ACC112 (cell line): ENCODE results near the gene EMC10.
"Not testable (repeated sequence)": the region's sequence is repeated elsewhere in the genome, so short reads cannot be mapped to it uniquely, and the experiment has no call there.

ENCODE experiments used
- H2AFZ ChIP-seq: fragments of 200-600 bp; sonication (generic); one replicate; pipeline ENCODE4 v1.6.0; 2017; ENCODE audit warnings: antibody characterized with exemption, low read length; ENCODE audit not compliant: unreplicated experiment
- H3K27ac ChIP-seq: fragments of 200-600 bp; sonication (generic); 2 replicates; pipeline ENCODE4 v1.5.1; 2014; ENCODE audit warnings: low read depth, mild to moderate bottlenecking, antibody characterized with exemption, low read length, moderate library complexity
- H3K27me3 ChIP-seq: fragments of 200-600 bp; sonication (generic); 2 replicates; pipeline ENCODE4 v1.6.1; 2014; ENCODE audit warnings: mild to moderate bottlenecking, antibody characterized with exemption, low read length, moderate library complexity, mixed read lengths; ENCODE audit not compliant: insufficient read depth
- H3K36me3 ChIP-seq: fragments of 200-600 bp; sonication (generic); 2 replicates; pipeline ENCODE4 v1.6.1; 2016; ENCODE audit warnings: mild to moderate bottlenecking, antibody characterized with exemption, low read length, moderate library complexity, mixed read lengths; ENCODE audit not compliant: insufficient read depth
- H3K4me1 ChIP-seq: fragments of 200-600 bp; sonication (generic); one replicate; pipeline ENCODE4 v1.6.1; 2016; ENCODE audit warnings: low read length, mixed read lengths; ENCODE audit not compliant: insufficient read depth, unreplicated experiment, control insufficient read depth
- H3K4me3 ChIP-seq: fragments of 200-600 bp; sonication (generic); 2 replicates; pipeline ENCODE4 v1.5.1; 2014; ENCODE audit warnings: mild to moderate bottlenecking, low read depth, low read length
- H3K79me2 ChIP-seq: fragments of 200-600 bp; sonication (generic); one replicate; pipeline ENCODE4 v1.6.0; 2016; ENCODE audit warnings: low read length; ENCODE audit not compliant: control insufficient read depth, unreplicated experiment, insufficient read depth

Gene EMC10

DNA sequence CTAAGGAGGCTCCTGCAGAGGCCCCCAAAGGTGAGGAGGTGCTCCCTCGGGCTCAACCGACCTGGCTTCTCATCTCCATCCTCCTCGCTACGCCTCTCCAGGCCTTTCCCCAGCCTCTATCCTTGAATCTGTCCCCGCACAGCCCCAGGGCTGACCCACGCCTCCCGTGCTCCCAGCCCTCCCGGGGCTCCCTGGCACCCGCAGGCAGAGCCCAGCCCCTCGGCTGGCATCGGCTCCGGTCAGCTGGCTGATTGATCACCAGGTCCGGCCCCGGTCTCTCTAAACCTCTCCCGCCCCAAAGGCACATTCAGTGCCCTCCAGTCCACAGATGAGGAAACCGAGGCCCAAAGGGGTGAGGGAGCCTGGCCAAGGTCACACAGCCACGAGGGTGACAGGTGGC lies 41.1 kb upstream of the EMC10 start:
- H3K27me3 ChIP-seq = peaks cover 22% of the 10 kb centered on the region
- no peaks in the 10 kb centered on the region for H3K4me1 ChIP-seq
- H2AFZ ChIP-seq = no peak overlapping the region
- no peaks in the 10 kb centered on the region for H3K36me3 ChIP-seq
- H3K79me2 ChIP-seq = no peaks in the 10 kb centered on the region
- H3K4me3 ChIP-seq = no peak overlapping the region
- no peak overlapping the region for H3K27ac ChIP-seq

DNA sequence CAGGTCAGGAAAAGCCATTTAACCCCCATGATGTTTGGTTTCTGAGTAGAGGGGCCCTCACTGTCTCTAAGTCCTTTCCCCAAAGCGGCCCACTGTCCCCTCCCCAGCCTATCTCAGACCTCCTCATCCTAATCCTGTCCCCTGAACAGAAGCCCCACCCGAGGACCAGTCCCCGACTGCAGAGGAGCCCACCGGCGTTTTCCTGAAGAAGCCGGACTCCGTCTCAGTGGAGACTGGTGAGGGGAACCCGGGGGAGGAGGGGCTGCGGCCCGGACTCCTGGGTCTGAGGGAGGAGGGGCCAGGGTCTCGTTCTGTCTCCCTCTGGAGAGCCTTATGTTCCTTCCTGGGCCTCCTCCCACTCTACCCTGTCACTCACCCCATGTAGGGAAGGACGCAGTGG lies 40.7 kb upstream of the EMC10 start:
- no peaks in the 10 kb centered on the region for H3K4me1 ChIP-seq
- no peak overlapping the region for H3K4me3 ChIP-seq

DNA sequence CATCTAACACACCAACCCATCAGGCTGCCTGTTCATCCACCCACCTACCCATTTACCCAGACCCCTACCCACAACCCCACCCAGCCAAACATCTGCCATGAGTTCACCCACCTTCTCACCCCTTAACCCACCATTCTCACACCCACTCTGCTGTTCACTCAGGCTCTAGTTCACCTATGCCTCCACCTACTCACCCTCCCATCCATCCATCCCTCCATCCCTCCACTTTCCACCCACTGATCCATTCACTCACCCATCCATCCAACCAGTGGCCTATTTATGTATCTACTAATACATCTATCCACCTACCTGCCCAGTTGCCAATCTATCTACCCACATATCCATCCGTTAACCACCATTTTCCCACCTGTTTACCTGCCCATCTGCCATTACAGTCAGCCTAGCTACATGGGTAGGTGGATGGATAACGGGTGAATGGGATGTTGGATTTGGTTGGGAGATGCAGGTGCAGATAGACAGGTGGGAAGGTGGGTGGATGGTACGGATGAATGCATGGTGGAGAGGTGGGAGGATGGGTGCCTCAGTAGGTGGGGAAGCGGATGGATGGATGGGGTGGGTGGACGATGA lies 38.4 kb upstream of the EMC10 start:
- peaks cover 7% of the 10 kb centered on the region for H3K27me3 ChIP-seq

More for the DNA sequence above, 40.7 kb upstream of the EMC10 start:
- no peak overlapping the region for H2AFZ ChIP-seq
- no peaks in the 10 kb centered on the region for H3K36me3 ChIP-seq
- H3K27me3 ChIP-seq = peaks cover 22% of the 10 kb centered on the region
- H3K27ac ChIP-seq = no peak overlapping the region
- H3K79me2 ChIP-seq = no peaks in the 10 kb centered on the region

DNA sequence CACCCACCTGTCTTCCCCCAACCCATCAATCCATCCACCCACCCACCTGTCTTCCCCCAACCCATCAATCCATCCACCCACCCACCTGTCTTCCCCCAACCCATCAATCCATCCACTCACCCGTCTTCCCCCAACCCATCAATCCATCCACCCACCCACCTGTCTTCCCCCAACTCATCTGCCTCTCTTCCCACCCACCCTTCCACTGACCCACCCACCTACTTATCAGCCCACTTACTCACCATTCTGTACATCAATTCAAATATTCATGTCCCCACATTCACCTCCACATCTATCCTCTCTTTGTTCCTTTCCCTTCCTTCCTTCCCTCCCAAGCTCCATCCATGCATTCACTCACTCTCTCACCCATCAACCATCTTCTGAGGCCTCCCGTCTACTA lies 37.2 kb upstream of the EMC10 start:
- H3K36me3 ChIP-seq, H3K79me2 ChIP-seq, H3K27ac ChIP-seq, H3K27me3 ChIP-seq, H2AFZ ChIP-seq, H3K4me1 ChIP-seq, H3K4me3 ChIP-seq: not testable (repeated sequence)

More for the DNA sequence above, 38.4 kb upstream of the EMC10 start:
- no peak overlapping the region for H3K4me3 ChIP-seq
- H3K79me2 ChIP-seq = no peaks in the 10 kb centered on the region
- H2AFZ ChIP-seq = no peak overlapping the region
- H3K4me1 ChIP-seq = no peaks in the 10 kb centered on the region
- H3K36me3 ChIP-seq = no peaks in the 10 kb centered on the region
- no peak overlapping the region for H3K27ac ChIP-seq

DNA sequence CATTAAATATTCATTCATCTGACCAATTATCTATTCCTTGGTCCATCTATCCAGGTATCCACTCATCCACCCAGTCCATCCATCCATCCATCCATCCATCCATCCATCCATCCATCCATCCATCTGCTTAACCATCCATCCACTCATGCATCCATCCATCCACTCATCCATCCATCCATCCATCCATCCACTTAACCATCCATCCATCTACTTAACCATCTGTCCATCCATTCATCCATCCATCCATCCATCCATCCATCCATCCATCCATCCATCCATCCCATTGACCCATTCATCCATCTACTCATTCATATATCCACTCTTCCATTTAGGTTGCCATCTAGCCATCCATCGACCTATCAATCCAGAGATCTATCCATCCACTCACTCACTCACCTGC lies 32.2 kb upstream of the EMC10 start:
- Histone ChIP-seq H3K36me3 (no peaks in the 10 kb centered on the region), H3K79me2 (no peaks in the 10 kb centered on the region), H3K4me1 (no peaks in the 10 kb centered on the region), H3K27me3 (peaks cover 5% of the 10 kb centered on the region; the same call in 1 of the 2 replicates), H3K4me3 (no peak overlapping the region), H3K27ac (no peak overlapping the region), H2AFZ (no peak overlapping the region)

DNA sequence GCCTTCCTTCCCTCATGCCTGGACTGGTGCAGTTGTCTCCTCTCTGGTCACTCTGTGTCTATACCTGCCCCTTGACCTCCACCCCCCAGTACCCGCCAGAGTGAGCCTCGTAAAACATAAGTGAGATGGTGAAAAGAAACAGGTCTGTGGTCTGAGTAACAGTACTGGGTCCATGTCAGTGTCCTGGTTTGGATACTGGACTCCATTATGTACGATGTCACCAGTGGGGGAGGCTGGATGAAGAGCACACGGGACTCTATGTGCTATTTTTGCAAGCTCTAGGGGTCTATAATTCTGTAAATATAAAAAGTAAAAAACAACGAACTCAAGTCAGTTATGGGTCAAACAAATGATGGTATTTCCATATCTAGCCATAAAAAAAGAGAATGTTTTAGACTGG lies 29.3 kb upstream of the EMC10 start:
- no peak overlapping the region for H2AFZ ChIP-seq
- no peaks in the 10 kb centered on the region for H3K36me3 ChIP-seq
- no peaks in the 10 kb centered on the region for H3K27me3 ChIP-seq
- no peaks in the 10 kb centered on the region for H3K4me1 ChIP-seq
- no peak overlapping the region for H3K27ac ChIP-seq
- no peak overlapping the region for H3K4me3 ChIP-seq
- no peaks in the 10 kb centered on the region for H3K79me2 ChIP-seq

DNA sequence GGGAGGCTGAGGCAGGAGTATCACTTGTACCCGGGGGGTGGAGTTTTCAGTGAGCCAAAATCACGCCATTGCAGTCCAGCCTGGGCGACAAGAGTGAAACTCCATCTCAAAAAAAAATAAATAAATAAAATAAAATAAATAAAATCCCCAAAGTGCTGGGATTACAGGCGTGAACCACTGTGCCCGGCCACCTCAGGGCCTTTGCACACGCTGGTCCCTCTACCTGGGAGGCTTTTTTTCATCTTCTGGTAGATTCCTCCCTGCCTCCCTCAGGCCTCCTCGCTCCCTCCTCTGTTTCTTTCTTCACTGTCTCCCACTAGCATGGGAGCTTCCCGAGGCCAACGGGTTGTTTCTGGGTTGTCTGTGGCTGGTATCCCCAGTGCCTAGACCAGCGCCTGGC lies 28.6 kb upstream of the EMC10 start:
- H2AFZ ChIP-seq = no peak overlapping the region
- H3K27ac ChIP-seq = no peak overlapping the region
- no peaks in the 10 kb centered on the region for H3K79me2 ChIP-seq
- no peaks in the 10 kb centered on the region for H3K27me3 ChIP-seq
- no peaks in the 10 kb centered on the region for H3K36me3 ChIP-seq
- no peaks in the 10 kb centered on the region for H3K4me1 ChIP-seq
- H3K4me3 ChIP-seq = no peak overlapping the region

DNA sequence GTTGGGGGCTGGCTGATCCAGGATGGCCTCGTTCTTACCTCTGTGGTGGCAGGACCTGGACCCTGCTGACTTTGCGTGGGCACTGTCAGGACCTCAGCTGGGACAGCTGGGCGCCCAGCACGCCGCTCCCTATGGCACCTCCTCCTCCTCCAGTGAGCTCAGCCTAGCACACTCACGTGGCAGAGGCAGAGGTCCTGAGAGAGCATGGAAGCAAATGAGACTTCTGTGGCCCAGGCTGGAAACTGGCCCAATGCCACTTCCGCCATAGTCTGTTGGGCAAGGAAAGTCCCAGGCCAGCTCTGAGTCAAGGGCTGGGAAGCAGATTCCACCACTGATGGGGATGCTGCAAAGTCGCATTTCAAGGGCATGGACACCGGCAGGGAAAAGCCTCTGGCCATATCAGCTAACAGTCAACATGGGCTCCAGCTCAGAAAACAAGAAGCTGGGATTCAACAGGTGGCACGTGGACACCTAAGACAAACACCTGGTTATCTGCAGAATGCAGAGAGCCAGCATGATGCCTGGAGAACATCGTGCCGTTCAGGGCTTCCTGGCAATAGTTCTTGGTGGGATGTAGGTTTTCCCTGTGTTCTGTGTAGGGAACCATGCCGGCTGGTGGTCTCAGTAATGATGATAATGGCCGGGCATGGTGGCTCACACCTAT lies 26.9 kb upstream of the EMC10 start:
- H3K27ac ChIP-seq = no peak overlapping the region
- no peak overlapping the region for H2AFZ ChIP-seq
- no peaks in the 10 kb centered on the region for H3K36me3 ChIP-seq
- H3K4me1 ChIP-seq = no peaks in the 10 kb centered on the region
- H3K79me2 ChIP-seq = no peaks in the 10 kb centered on the region
- no peak overlapping the region for H3K4me3 ChIP-seq
- no peaks in the 10 kb centered on the region for H3K27me3 ChIP-seq

DNA sequence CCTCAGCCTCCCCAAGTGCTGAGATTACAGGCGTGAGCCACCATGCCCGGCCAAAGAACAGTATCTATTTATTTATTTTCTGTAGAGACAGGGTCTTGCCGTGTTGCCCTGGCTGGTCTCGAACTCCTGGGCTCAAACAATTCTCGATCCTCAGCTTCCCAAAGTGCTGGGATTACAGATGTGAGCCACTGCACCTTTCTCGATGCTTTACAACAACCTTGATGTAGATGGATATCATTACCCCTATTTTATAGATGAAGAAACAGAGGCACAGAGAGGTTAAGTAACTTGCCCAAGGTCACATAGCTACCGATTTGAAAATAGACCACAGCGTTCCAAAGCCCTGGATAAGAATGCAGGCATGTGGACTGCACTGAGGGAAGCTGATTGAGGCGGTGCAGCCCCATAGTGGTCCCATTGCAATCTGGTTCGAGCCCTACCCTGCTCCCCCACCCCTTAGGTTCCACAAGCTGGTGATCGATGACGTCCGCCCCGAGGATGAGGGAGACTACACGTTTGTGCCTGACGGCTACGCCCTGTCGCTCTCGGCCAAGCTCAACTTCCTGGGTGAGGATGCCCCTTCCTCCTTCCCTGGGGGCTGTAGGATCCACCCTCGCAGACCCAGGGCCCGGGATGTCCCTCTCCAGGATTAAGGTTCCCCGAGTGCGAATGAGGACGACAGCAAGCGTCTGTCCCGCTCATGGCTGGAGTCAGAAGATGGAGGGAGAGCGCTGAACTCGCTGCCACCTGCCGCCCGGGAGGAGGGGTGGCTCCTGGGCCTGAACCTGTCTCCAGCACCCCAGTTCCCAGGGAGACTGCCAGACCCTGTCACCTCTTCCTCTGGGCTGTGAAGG lies 25.7 kb upstream of the EMC10 start:
- H3K27ac ChIP-seq = no peak overlapping the region
- no peak overlapping the region for H2AFZ ChIP-seq
- H3K36me3 ChIP-seq = no peaks in the 10 kb centered on the region
- no peaks in the 10 kb centered on the region for H3K27me3 ChIP-seq
- H3K79me2 ChIP-seq = no peaks in the 10 kb centered on the region
- H3K4me3 ChIP-seq = no peak overlapping the region
- H3K4me1 ChIP-seq = no peaks in the 10 kb centered on the region

DNA sequence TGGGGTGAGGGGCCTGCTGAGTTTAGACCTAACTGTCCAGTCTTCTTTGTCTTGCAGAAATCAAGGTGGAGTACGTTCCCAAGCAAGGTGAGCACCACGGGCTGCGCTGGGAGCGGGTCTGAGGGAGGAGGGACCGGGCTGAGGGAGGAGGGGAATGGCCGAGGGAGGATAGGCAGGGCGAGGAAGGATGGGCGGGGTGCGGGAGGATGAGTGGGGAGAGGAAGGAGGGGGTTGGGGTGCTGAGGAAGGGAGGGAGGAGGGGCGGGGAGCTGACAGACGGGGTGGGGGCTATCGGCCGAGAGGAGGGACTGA lies 25.1 kb upstream of the EMC10 start:
- Histone ChIP-seq H2AFZ (no peak overlapping the region), H3K27ac (no peak overlapping the region), H3K27me3 (no peaks in the 10 kb centered on the region), H3K79me2 (no peaks in the 10 kb centered on the region), H3K4me3 (no peak overlapping the region), H3K4me1 (no peaks in the 10 kb centered on the region), H3K36me3 (no peaks in the 10 kb centered on the region)

DNA sequence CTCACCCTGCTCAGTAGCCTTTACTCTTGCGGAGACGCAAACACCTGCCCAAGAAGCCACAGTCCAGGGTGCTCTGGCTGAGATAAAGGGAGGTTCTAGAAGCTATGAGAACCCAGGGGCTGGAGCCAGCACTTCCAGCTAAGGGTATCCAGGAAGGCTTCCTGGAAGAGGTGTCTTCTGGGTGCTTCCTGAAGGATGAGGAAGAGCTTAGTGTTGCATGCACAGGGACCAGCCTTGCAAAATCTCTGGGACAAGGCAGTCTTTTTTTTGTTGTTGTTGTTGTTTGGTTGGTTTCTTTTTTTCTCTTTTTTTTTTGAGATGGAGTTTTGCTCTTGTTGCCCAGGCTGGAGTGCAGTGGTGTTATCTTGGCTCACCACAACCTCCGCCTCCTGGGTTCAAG lies 23.1 kb upstream of the EMC10 start:
- H2AFZ ChIP-seq = no peak overlapping the region
- no peaks in the 10 kb centered on the region for H3K4me1 ChIP-seq
- no peaks in the 10 kb centered on the region for H3K79me2 ChIP-seq
- 0 out of 2 replicates have a peak, but pooled peaks cover 5% of the 10 kb centered on the region for H3K27me3 ChIP-seq
- no peaks in the 10 kb centered on the region for H3K36me3 ChIP-seq
- no peak overlapping the region for H3K27ac ChIP-seq
- H3K4me3 ChIP-seq = no peak overlapping the region
